Transverse colon (tissue), 4 donors: Measurements from ENCODE around the gene C10orf67. TPM values are rescaled to one million over a fixed set of nuclear protein-coding genes. Genes with fewer than 3 reads are reported as not detected.
"Not testable (repeated sequence)": the region's sequence is repeated elsewhere in the genome, so short reads cannot be mapped to it uniquely, and the experiment has no call there.

Experiments
- DNase-seq: peaks from one replicate; pipeline ENCODE4 v3.0.0-alpha.2; 2019
- H3K27ac ChIP-seq, 4 donors: fragments of 200-600 bp; sonication (generic); 2 replicates each; pipeline ENCODE4 v1.5.1; 2016 to 2018; ENCODE audit warnings: inconsistent platforms in 4 of 4
- H3K27me3 ChIP-seq: fragments of 200-600 bp; sonication (generic); 2 replicates; pipeline ENCODE4 v1.5.1; 2017; ENCODE audit warnings: inconsistent platforms
- H3K36me3 ChIP-seq, 4 donors: fragments of 200-600 bp; sonication (generic); 2 replicates each; pipeline ENCODE4 v1.5.1; 2017 to 2019; ENCODE audit warnings: inconsistent platforms in 4 of 4
- H3K4me1 ChIP-seq, 4 donors: fragments of 200-600 bp; sonication (generic); 2 replicates each; pipeline ENCODE4 v1.5.1; 2017 to 2020; ENCODE audit warnings: inconsistent platforms in 4 of 4
- H3K4me3 ChIP-seq, 4 donors: fragments of 200-600 bp; sonication (generic); 1 replicate in 1 of 4; 2 replicates in 3 of 4; pipeline versions ENCODE4 v1.5.1 to v1.6.1; 2017 to 2019; ENCODE audit warnings: inconsistent platforms in 4 of 4
- H3K9me3 ChIP-seq, 2 donors: fragments of 200-600 bp; sonication (generic); 2 replicates each; pipeline ENCODE4 v1.5.1; 2017 to 2019; ENCODE audit warnings: inconsistent platforms in 2 of 2
- CTCF ChIP-seq, 5 experiments: fragments of 200-600 bp in 3 of 5; fragments of 450-650 bp in 2 of 5; sonication (generic) in 3 of 5; IDR thresholded peaks; 1 replicate in 2 of 5; 2 replicates in 3 of 5; pipeline ENCODE4 v1.5.1; 2016 to 2017; ENCODE audit warnings: antibody characterized with exemption in 5 of 5, inconsistent platforms in 3 of 5, mild to moderate bottlenecking in 2 of 5, moderate library complexity in 1 of 5
- EP300 ChIP-seq: sonication (generic); formaldehyde crosslinking; IDR thresholded peaks from one replicate; pipeline ENCODE4 v1.6.1; 2017; ENCODE audit warnings: antibody characterized with exemption, low read depth
- POLR2A ChIP-seq: fragments of 450-650 bp; IDR thresholded peaks from one replicate; pipeline ENCODE4 v1.6.1; 2016; ENCODE audit warnings: antibody characterized with exemption, mild to moderate bottlenecking, moderate library complexity
- POLR2AphosphoS5 ChIP-seq, 3 donors: sonication (generic); formaldehyde crosslinking; IDR thresholded peaks; one replicate each; pipeline ENCODE4 v1.6.1; 2016; ENCODE audit warnings: antibody characterized with exemption in 3 of 3
- WGBS, 2 donors: methylation state at CpG; one replicate each; pipeline ENCODE4 v1.1.5; 2018; ENCODE audit warnings: low coverage in 1 of 2; 5-methylcytosine and 5-hydroxymethylcytosine counted together
- in situ Hi-C, 4 donors: fragments of 200-750 bp; cut with MboI; loops; one replicate each; pipeline versions ENCODE4 v1.15.0 to v1.15.1; 2017; ENCODE audit warnings: low sequenced_read_pairs in 3 of 4, low pct_ligation_motif_present in 1 of 4, low pct_unique_long_range_greater_than_20kb in 1 of 4
- intact Hi-C: fragments of 100-400 bp; cut with DNase I; formaldehyde crosslinking; loops from one replicate; pipeline ENCODE4 v1.15.1; 2023; ENCODE audit warnings: low total_unique reads
- total RNA-seq, 4 donors: library from RNA; depleted of rRNA; stranded (reverse); fragments of >200 nt; gene quantifications; one replicate each; pipeline ENCODE4 v1.1.0, GENCODE V29; 2016

Gene C10orf67
- total RNA-seq = not detected

GRCh38 chr10:23344241-23344841 is at the start of gene C10orf67:
TSS of gene C10orf67 (minus strand) at chr10:23344797. CDS start at chr10:23344774, 23 bp downstream.
- Histone ChIP-seq H3K27me3 (peaks cover 26% of the 10 kb centered on the region), H3K9me3 (no peaks in the 10 kb centered on the region), H3K36me3 (no peaks in the 10 kb centered on the region), H3K4me1 (peaks cover 0 to 15% (median 5%) of the 10 kb centered on the region in 4 donors), H3K4me3 (peak within 1 kb of the TSS; percentile 36 to 59 (median 40)), H3K27ac (peak within 1 kb of the TSS in 3 of 4 donors; percentile 19 to 29 (median 27))
- DNase-seq = peak; percentile 31
- no peak for TF ChIP-seq EP300
- TF ChIP-seq POLR2AphosphoS5 (IDR thresholded peaks at IDR 0.05) = no peak
- TF ChIP-seq CTCF (IDR thresholded peaks at IDR 0.05) = no peak
- no peak for TF ChIP-seq POLR2A
- WGBS, 2 donors = 0 to 1% methylated on average over 1 to 27 of the region's 31 CpGs
- intact Hi-C loops (no loop called here), in situ Hi-C loops (no loop called here)

- H3K27me3 ChIP-seq = no peaks in the 10 kb centered on the region
- DNase-seq = no peak
- no peaks in the 10 kb centered on the region for H3K4me1 ChIP-seq
- no peak overlapping the region for H3K27ac ChIP-seq
- no peak overlapping the region for H3K4me3 ChIP-seq
- H3K9me3 ChIP-seq = no peaks in the 10 kb centered on the region
- TF ChIP-seq POLR2A = no peak
- no peak for TF ChIP-seq EP300
- no peak for TF ChIP-seq POLR2AphosphoS5 (IDR thresholded peaks at IDR 0.05)
- 78 to 89% methylated on average over 2 of the region's 2 CpGs for whole genome bisulfite sequencing, 2 donors
- no peaks in the 10 kb centered on the region for H3K36me3 ChIP-seq
- intact Hi-C loops (no loop called here), in situ Hi-C loops (no loop called here)
Observed at GRCh38 chr10:23391821-23392220, 47.2 kb upstream of the C10orf67 start.

GRCh38 chr10:23390809-23391208 is 46.2 kb upstream of the C10orf67 start:
- TF ChIP-seq POLR2A (no peak), CTCF (IDR thresholded peaks at IDR 0.05) (no peak), POLR2AphosphoS5 (IDR thresholded peaks at IDR 0.05) (no peak), EP300 (no peak)
- no peaks in the 10 kb centered on the region for H3K27me3 ChIP-seq
- H3K4me1 ChIP-seq = no peaks in the 10 kb centered on the region
- no peaks in the 10 kb centered on the region for H3K9me3 ChIP-seq
- no peak overlapping the region for H3K27ac ChIP-seq
- intact Hi-C loops = no loop called here
- no peak overlapping the region for H3K4me3 ChIP-seq
- WGBS, 2 donors = 86 to 96% methylated on average over 4 of the region's 4 CpGs
- H3K36me3 ChIP-seq = no peaks in the 10 kb centered on the region
- in situ Hi-C loops = no loop called here
- no peak for DNase-seq

- H3K27me3 ChIP-seq, H3K4me1 ChIP-seq, DNase-seq, in situ Hi-C loops, H3K27ac ChIP-seq, H3K9me3 ChIP-seq, H3K4me3 ChIP-seq, H3K36me3 ChIP-seq, intact Hi-C loops: not testable (repeated sequence)
- WGBS, 2 donors = 78 to 83% methylated on average over 6 to 10 of the region's 10 CpGs
Observed at GRCh38 chr10:23390408-23390807, 45.8 kb upstream of the C10orf67 start.

- H3K36me3 ChIP-seq, H3K9me3 ChIP-seq, intact Hi-C loops, H3K4me1 ChIP-seq, DNase-seq, H3K4me3 ChIP-seq, in situ Hi-C loops, H3K27me3 ChIP-seq, H3K27ac ChIP-seq: not testable (repeated sequence)
- WGBS, 2 donors = 86 to 100% methylated on average over 2 to 3 of the region's 3 CpGs
Observed at GRCh38 chr10:23387516-23387915, 42.9 kb upstream of the C10orf67 start.

- H3K9me3 ChIP-seq = no peaks in the 10 kb centered on the region
- no peak for DNase-seq
- H3K4me1 ChIP-seq = no peaks in the 10 kb centered on the region
- H3K27ac ChIP-seq = no peak overlapping the region
- no peak for TF ChIP-seq EP300
- no peak for TF ChIP-seq POLR2AphosphoS5 (IDR thresholded peaks at IDR 0.05)
- no peak for TF ChIP-seq CTCF (IDR thresholded peaks at IDR 0.05)
- no peak for TF ChIP-seq POLR2A
- H3K36me3 ChIP-seq = no peaks in the 10 kb centered on the region
- in situ Hi-C loops (no loop called here), intact Hi-C loops (no loop called here)
- no peak overlapping the region for H3K4me3 ChIP-seq
- no peaks in the 10 kb centered on the region for H3K27me3 ChIP-seq
- 95 to 100% methylated on average over 2 to 3 of the region's 3 CpGs for WGBS, 2 donors
Observed at GRCh38 chr10:23386052-23386451, 41.5 kb upstream of the C10orf67 start.
